HPDE6-E6E7 (cell line): ENCODE measurements around the gene PFDN1.

ENCODE experiments used
- DNase-seq: peaks from one replicate; pipeline ENCODE4 v3.0.0; 2011; ENCODE audit warnings: missing footprints; ENCODE audit errors: extremely low spot score

Gene PFDN1

GRCh38 chr5:140328036-140328764 is 25.3 kb upstream of the PFDN1 start:
- DNase-seq, result no peak

- DNase-seq, result no peak
These were observed 24.7 kb upstream of the PFDN1 start for GRCh38 chr5:140327589-140327988.

- DNase-seq, result no peak
These were observed 22.6 kb upstream of the PFDN1 start for GRCh38 chr5:140325486-140325885.

GRCh38 chr5:140324617-140325241 is 21.8 kb upstream of the PFDN1 start:
- DNase-seq, result no peak

GRCh38 chr5:140324041-140324600 is 21.2 kb upstream of the PFDN1 start:
- DNase-seq, result no peak

GRCh38 chr5:140322751-140323731 is 20.1 kb upstream of the PFDN1 start:
- DNase-seq, result peak; percentile 71

- DNase-seq, result no peak
These were observed 18.9 kb upstream of the PFDN1 start for GRCh38 chr5:140321796-140322195.

- no peak for DNase-seq
These were observed 16.9 kb upstream of the PFDN1 start for GRCh38 chr5:140319833-140320232.

GRCh38 chr5:140318792-140319191 is 15.9 kb upstream of the PFDN1 start:
- no peak for DNase-seq

- no peak for DNase-seq
These were observed 15.0 kb upstream of the PFDN1 start for GRCh38 chr5:140317859-140318258.

GRCh38 chr5:140312791-140313189 is 9.9 kb upstream of the PFDN1 start:
- no peak for DNase-seq

- DNase-seq, result no peak
These were observed 9.3 kb upstream of the PFDN1 start for GRCh38 chr5:140312067-140312790.

GRCh38 chr5:140311011-140311467 is 8.1 kb upstream of the PFDN1 start:
- DNase-seq, result no peak

GRCh38 chr5:140310434-140310833 is 7.5 kb upstream of the PFDN1 start:
- no peak for DNase-seq

GRCh38 chr5:140309706-140310249 is 6.9 kb upstream of the PFDN1 start:
- no peak for DNase-seq

GRCh38 chr5:140305471-140305870 is 2.6 kb upstream of the PFDN1 start:
- DNase-seq, result no peak

- DNase-seq, result no peak
These were observed 1.1 kb upstream of the PFDN1 start for GRCh38 chr5:140303966-140304365.

- DNase-seq, result no peak
These were observed 1.8 kb downstream of the PFDN1 start for GRCh38 chr5:140301136-140301535.

GRCh38 chr5:140299056-140299455 is 3.8 kb downstream of the PFDN1 start:
- DNase-seq, result no peak

GRCh38 chr5:140298183-140298601 is 4.7 kb downstream of the PFDN1 start:
- no peak for DNase-seq

GRCh38 chr5:140297283-140297682 is 5.6 kb downstream of the PFDN1 start:
- no peak for DNase-seq
